HG03442 (cell line): ENCODE measurements around the gene PPM1H.
"Not testable (repeated sequence)": the region's sequence is repeated elsewhere in the genome, so short reads cannot be mapped to it uniquely, and the experiment has no call there.

Experiments
- ATAC-seq: cut with Tn5 transposase; IDR thresholded peaks from one replicate; pipeline ENCODE4 v1.9.1; 2021; ENCODE audit warnings: mild to moderate bottlenecking, moderate library complexity; ENCODE audit not compliant: unreplicated experiment

PPM1H gene

GRCh38 chr12:62948123-62948522 lies 13.2 kb upstream of the PPM1H start:
- ATAC-seq, result no peak

- ATAC-seq, result no peak
Measured at GRCh38 chr12:62947364-62947763, 12.4 kb upstream of the PPM1H start.

GRCh38 chr12:62943779-62944395 lies 8.9 kb upstream of the PPM1H start:
- no peak for ATAC-seq

GRCh38 chr12:62942316-62942715 lies 7.4 kb upstream of the PPM1H start:
- not testable (repeated sequence) for ATAC-seq

- peak; percentile 42 for ATAC-seq
Measured at GRCh38 chr12:62934239-62934798, 631 bp downstream of the PPM1H start.

GRCh38 chr12:62933602-62934238 lies 1.2 kb downstream of the PPM1H start:
- ATAC-seq, result no peak

- ATAC-seq, result no peak
Measured at GRCh38 chr12:62933220-62933601, 1.7 kb downstream of the PPM1H start.

- no peak for ATAC-seq
Measured at GRCh38 chr12:62931477-62931876, 3.5 kb downstream of the PPM1H start.

GRCh38 chr12:62930546-62931425 lies 4.2 kb downstream of the PPM1H start:
- ATAC-seq, result no peak

GRCh38 chr12:62928632-62929031 lies 6.3 kb downstream of the PPM1H start:
- no peak for ATAC-seq

- ATAC-seq, result no peak
Measured at GRCh38 chr12:62925680-62926079, 9.3 kb downstream of the PPM1H start.

- ATAC-seq, result no peak
Measured at GRCh38 chr12:62924084-62924483, 10.9 kb downstream of the PPM1H start.

GRCh38 chr12:62922539-62922938 lies 12.4 kb downstream of the PPM1H start:
- ATAC-seq, result no peak

- no peak for ATAC-seq
Measured at GRCh38 chr12:62919838-62920237, 15.1 kb downstream of the PPM1H start.

GRCh38 chr12:62917926-62918325 lies 17.0 kb downstream of the PPM1H start:
- no peak for ATAC-seq

GRCh38 chr12:62916632-62917425 lies 18.1 kb downstream of the PPM1H start:
- no peak for ATAC-seq

- no peak for ATAC-seq
Measured at GRCh38 chr12:62915204-62915529, 19.8 kb downstream of the PPM1H start.

- no peak for ATAC-seq
Measured at GRCh38 chr12:62914443-62915203, 20.3 kb downstream of the PPM1H start.

- ATAC-seq, result no peak
Measured at GRCh38 chr12:62913380-62913779, 21.6 kb downstream of the PPM1H start.

GRCh38 chr12:62912644-62913043 lies 22.3 kb downstream of the PPM1H start:
- ATAC-seq, result no peak
